Uterus (tissue), 2 donors: Measurements from ENCODE around the gene CDH13.

Experiments used
- POLR2A ChIP-seq, 2 donors: fragments of 450-650 bp; IDR thresholded peaks; one replicate each; pipeline ENCODE4 v1.6.1; 2016; ENCODE audit warnings: antibody characterized with exemption in 2 of 2, mild to moderate bottlenecking in 1 of 2, moderate library complexity in 1 of 2
- TF ChIP-seq, protein P1 (sequence below), 4 experiments: fragments of 200-600 bp in 2 of 4; fragments of 450-650 bp in 2 of 4; sonication (generic) in 2 of 4; IDR thresholded peaks; one replicate each; pipeline ENCODE4 v1.5.1; 2016 to 2019; ENCODE audit warnings: antibody characterized with exemption in 4 of 4, mild to moderate bottlenecking in 2 of 4, moderate library complexity in 1 of 4

DNA sequence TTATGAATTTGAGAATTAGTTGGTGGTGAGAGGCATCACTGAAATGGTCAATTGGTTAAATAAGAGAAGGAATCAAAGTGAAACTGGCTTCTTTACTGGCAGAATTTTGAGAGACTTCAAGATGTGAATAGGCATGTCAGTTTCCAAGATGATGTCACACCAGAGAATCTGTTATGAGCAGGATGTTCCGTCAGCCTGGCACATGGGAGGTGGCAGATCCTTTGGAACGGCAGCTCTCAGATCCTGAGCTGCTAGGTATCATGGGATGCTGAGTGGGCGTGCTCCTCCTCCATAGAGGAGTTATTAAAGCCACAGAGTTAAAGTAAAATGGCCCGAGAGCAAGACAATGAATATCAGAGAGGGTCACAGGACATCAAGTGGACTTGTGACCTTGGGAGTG, 736.8 kb downstream of the CDH13 start:
- no peak for TF ChIP-seq POLR2A (IDR thresholded peaks at IDR 0.05)
- TF ChIP-seq, protein P1, sequence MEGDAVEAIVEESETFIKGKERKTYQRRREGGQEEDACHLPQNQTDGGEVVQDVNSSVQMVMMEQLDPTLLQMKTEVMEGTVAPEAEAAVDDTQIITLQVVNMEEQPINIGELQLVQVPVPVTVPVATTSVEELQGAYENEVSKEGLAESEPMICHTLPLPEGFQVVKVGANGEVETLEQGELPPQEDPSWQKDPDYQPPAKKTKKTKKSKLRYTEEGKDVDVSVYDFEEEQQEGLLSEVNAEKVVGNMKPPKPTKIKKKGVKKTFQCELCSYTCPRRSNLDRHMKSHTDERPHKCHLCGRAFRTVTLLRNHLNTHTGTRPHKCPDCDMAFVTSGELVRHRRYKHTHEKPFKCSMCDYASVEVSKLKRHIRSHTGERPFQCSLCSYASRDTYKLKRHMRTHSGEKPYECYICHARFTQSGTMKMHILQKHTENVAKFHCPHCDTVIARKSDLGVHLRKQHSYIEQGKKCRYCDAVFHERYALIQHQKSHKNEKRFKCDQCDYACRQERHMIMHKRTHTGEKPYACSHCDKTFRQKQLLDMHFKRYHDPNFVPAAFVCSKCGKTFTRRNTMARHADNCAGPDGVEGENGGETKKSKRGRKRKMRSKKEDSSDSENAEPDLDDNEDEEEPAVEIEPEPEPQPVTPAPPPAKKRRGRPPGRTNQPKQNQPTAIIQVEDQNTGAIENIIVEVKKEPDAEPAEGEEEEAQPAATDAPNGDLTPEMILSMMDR (IDR thresholded peaks at IDR 0.05): no peak
